Tongue (tissue), 2 donors: ENCODE data around the gene TPCN2. TPM values are rescaled to one million over a fixed set of nuclear protein-coding genes. Genes with fewer than 3 reads are reported as not detected.

ENCODE experiments used
- DNase-seq: peaks from one replicate; pipeline ENCODE4 v3.0.0-alpha.2; 2015
- total RNA-seq: library from RNA; depleted of rRNA; stranded (reverse); fragments of >200 nt; gene quantifications from one replicate; pipeline ENCODE4 v1.2.3, GENCODE V29; 2014

TPCN2 gene
- total RNA-seq, 1 donor from 2014 or later, result 11.5 TPM

DNA sequence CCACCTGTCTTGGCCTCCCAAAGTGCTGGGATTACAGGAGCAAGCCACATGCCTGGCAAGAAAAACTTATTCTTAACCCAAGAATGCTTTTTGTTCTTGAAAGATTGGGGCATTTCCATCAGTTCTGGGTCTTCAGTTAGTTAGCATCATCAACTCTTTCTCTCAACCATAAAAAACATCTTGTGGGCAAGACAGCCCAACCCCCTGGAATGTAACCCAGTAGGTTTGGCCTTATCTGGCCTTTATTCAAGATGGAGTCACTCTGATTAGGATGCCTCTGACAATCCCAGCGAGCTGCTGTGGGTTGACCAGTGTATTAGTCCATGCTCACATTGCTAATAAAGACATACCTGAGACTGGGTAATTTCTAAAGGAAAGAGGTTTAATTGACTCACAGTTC, 9.2 kb upstream of the TPCN2 start:
- no peak for DNase-seq

DNA sequence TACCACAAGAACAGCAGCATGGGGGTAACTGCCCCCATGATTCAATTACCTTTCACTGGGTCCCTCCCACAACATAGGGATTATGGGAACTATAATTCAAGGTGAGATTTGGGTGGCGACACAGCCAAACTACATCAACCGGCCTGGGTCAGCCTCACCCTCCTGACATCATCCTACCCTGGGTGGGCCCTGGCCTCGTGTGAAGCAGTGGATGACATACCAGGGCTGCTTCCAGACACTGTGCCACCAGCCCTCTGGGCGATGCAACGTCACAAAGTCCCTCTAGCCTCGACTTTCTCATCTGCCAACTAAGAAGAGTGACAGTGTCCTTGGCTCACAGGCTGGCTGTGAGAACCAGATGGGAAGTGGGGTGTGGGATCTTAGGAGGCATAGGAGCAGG, 8.7 kb upstream of the TPCN2 start:
- DNase-seq, result no peak

DNA sequence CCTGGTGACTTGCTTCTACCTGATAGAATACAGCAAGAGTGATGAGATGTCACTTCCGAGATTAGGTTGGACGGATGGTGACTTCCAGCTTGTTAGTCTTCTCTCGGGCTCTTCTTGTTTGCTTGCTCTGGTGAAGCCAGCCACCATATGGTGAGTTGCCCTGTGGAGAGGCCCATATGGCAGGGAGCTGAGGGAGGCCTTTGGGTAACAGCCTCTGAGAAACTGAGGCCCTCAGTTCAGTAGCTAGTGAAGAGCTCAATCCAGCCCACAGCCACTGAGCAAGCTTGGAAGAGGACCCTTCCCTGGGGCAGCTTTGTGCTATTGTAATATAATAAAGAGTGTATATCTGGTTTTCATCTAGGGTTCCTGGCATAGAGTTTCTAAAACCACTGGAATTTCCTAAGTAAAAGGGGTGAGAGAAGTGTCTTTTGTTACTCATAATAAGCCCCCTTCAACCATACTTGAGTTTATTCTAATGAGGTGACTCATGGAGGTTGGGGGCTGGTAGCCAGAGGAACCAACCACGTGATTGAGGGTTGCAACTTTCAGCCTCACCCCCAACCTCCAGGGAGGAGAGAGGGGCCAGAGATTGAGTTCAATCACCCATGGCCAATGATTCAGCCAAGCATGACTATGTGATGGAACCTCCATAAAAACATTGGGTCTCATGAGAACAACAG, 8.0 kb upstream of the TPCN2 start:
- DNase-seq, result no peak

DNA sequence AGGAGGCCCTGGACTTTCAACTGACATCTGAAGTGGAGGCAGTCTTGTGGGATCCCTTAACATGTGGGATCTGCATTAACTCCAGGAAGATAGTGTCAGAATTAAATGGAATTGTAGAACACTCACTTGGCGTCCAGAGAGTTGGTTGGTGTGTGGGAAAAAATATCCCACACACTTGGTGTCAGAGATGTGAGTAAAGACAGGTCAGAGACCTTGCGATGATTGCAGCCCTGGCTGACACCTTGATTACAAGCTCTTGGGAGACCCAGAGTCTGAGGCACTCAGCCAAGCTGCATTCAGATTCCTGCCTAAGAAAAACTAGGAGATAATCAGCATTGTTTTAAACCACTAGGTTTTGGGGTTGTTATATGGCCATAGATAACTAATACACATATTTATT, 7.2 kb upstream of the TPCN2 start:
- DNase-seq, result peak; percentile 37

DNA sequence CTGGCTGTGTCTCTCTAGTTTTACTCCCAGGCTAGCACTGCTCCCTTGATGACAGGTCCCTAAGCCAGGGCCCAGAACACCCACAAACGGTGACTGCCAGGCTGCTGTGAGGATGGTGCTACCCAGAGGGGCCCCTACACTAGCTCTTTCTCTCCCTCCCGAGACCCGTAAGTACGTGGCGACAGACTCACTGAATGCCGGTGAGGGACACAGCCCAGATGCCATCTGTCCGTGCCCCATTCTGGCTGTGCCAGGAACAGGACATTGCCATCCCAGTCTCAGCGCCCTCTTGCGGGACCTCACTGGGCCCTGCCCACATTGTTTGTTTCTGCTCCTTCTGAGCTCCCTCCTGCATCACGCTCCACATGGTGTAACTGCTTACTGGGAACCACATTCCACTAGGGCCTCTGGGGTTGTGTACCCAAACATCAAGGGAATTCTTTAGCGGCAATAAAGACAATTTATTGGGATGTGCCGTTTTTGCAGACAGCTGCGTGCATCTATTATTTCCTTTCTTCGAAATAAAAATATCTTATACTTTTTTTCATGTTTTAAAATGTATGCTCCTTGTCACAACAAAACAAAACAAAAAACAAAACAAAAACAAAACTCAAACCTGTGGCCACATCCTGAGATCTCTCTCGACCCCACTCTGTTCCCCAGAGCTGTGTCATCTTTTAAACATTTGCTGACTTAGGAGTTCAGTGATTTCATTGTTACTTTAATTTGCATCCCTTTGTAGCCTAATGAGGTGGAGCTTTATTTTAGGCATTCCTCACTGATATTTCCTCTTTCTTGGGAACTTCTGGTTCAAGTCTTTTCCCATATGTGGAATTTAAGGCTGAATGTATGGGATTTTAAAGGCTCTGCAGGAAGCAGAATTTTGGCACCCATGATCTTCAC, 4.4 kb upstream of the TPCN2 start:
- peak; percentile 86 for DNase-seq

DNA sequence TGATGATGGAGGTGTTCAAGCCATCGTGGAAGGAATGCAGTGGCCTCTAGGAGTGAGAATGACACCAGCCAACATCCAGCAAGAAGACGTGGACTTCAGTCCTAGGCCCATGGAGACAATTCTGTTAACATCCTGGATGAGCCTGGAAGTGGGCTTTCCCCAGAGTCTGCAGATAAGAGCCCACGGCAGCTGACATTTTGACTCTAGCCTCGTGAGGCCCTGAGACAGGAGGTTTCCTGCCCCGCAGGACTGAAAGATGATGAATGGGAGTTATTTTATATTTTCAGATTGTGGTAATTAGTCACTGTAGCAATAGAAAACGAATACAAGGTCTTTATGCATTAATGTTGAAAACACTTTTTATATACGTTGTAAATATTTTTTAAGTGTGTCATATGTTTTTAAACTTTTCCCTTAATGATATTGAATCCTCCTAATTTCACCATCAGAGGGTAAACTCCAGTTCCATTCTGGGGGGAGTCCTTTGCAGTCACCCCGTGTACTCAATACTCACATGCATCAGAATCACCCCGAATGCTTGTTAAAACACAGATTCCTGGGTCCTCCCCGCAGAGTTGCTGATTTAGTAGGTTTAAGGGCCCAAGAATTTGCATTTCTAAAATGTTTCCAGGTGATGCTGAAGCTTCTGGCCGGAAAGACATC, 570 bp upstream of the TPCN2 start:
- DNase-seq, result no peak

DNA sequence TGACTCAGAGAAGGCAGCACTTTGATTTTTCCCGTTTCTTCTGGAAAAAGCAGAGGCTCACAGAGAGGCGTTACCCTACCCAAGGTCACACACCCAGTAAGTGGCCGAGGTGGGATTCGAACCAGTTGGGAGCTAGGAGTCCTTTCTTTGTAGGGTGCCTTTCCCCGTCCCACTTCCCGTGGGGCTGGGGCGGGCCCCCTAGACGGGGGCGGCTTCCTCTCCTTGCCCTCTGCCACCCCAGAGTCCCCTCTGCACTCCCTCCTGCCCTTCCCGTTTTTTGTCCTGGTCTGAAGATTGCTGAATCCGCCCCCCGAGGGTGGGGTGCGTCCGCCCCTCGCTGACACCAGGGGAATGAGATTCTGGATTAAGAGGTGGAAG, 747 bp downstream of the TPCN2 start:
- DNase-seq, result no peak

DNA sequence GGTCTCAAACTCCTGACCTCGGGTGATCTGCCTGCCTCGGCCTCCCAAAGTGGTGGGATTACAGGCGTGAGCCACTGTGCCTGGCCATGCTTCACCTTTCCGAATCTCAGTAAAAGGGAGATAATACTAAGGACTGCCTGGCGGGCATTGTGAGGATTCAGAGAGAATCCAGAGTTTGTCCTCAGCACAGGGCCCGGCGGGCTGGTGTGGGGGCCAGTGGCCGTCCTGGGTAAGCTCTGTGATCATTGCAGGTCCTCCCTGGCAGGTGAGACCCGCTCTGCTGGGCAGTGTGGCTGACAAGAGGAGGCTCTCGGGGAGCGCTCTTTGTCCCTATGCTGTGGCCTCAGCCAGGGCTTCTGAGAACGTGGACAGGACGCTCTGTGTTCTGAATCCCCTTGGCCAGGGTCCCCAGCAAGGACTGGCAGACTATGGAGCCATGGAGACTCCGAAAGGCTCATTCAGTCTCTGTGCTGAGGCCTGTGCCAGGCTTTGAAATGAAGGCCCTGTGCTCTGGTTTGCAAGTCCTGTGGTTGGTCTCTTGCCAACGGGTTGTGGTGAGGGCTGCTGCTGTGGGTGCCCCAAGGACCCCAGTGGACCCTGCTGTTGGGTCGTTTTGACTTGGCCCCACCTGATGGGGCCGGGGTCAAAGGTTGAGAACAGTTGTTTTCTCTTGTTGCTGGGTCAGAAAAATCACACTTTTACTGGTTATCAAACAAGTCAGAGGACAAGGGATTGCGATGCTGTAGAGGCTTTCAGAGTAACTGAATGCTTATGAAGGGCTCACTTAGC, 2.1 kb downstream of the TPCN2 start:
- no peak for DNase-seq

DNA sequence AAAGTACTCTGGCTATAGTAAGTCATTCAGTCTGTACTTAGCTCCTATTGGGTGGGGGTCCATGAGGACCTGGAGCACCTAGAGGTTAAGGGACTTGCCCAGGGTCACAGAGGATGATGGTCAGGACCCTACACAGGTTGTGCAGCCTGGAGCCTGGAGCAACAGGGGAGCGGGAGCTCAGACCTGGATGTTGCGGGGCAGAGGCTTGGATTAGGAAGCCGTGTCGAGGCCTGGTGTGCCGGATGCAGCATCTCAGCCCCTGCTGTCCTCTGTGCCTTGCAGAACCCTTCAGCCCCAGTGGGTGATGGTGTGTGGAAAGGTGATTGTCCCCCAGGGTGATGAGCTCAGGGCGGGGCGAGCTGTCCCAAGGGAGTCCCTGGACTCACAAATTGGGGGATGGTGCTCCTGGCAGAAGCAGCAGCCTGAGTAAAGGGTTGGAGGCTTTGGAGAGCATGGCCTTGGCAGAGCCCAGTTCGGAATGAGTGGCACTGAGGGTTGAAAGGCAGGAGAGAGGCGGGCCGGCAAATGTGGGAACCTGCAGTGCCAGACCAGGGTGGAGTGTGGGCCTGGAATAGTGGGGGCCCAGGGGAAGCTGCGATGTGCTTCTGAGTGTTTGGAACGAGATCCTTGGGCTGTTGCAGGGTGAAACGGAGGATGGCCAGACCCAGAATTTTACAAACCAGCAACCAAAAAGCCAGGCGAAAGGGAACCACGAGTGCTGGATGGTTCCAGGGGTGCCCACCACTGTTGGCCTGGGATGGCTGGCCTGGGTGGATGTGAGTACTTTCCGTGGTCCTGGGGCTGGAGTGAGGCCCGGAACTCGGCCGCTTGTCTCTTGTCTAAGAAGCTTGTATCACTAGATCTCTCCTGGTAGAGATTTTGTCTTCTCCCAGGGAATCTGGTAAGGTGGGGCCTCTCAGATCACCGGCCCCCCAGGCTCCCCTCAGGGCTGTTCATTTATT, 2.9 kb downstream of the TPCN2 start:
- DNase-seq, result no peak

DNA sequence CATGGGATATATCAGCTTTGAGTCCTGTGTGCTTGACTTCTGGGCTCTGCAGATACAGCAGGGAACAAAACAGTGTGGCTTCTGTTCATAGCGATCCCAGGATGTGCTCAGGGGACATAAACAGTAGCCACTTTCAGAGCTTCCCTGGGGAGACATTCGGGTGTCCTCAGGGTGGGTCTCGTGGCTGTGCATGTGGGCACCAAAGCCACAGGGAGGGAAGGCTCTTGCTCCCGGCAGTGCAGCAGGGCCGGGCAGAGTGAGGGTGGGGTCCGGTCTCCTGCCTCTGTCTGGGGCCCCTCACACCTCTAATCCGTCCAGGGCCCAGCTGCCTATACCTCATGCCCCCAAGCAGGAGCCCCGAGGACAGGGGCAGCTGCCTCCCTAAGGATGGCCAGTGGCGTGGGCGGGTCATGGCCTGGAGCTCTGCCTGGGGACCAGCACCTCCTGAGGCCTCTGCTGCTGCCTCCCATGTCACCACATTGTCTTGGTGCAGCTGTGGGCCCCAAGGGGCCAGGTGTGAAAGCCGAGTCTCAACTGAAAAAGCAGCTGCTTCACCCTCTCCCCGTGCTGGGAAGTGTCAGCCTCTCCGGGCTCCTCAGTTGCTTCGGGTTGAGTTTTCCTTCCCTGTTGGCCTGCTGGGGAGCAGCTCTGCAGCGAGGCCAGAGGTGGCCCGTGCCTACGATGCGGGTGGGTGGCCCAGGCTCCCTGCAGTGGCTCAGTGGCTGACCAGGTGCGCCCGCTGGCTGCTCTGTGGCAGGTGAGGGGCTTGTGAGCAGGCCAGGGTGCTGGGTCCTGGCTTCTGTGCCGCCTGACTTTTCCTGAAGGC, 3.8 kb downstream of the TPCN2 start:
- DNase-seq, result no peak

DNA sequence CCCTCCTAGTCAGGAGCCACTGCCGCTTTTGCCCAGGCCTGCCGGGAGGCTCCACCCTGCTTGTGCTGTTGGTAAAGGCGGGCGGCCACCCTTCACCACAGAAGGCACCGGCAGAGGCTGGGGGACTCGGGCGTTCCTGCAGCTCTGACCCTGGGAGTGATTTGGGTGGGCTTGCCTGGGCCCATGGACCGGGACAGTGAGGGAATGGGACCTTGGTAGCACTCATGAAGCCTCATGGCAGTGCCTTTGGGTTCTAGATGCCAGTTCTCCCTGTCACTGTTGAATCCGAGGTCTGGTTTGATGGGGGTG, 4.4 kb downstream of the TPCN2 start:
- no peak for DNase-seq

DNA sequence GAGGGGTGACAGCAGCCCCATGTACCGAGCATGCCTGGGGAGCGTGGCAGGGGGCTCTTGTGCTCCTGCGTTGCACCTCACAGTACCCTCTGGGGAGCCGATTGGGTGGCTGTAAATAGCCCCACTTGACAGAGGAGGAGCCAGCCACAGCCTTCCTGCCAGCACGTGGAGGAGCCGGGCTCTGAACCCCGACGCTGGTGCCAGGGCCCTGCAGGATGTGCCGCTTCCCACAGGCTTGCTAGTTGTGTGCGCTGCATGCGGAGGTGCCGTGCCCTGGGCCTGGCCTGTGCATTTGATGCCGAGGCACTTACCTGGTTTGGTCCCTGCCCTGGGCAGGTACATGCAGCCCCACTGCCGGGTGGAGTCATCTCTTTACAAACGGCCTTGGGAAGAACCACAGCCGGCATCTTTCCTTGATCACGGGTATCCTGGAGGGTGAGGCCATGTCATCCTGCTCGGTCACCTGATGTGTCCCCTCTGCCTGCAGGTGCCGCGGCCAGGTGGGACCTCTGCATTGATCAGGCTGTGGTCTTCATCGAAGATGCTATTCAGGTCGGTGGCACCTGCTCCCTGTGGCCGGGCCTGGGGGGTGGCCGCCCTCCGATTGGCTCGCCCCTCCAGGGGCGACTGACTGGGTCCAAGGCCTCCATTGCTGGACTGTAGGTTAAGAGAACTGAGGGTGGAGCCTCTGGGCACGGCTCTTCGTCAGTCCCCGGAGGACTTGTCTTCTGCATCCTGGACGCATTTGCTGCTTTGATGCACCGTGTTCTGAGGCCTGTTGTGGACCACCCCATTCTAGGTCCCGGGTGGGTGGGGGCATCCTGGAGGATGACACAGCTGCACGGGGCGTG, 5.0 kb downstream of the TPCN2 start:
- no peak for DNase-seq

DNA sequence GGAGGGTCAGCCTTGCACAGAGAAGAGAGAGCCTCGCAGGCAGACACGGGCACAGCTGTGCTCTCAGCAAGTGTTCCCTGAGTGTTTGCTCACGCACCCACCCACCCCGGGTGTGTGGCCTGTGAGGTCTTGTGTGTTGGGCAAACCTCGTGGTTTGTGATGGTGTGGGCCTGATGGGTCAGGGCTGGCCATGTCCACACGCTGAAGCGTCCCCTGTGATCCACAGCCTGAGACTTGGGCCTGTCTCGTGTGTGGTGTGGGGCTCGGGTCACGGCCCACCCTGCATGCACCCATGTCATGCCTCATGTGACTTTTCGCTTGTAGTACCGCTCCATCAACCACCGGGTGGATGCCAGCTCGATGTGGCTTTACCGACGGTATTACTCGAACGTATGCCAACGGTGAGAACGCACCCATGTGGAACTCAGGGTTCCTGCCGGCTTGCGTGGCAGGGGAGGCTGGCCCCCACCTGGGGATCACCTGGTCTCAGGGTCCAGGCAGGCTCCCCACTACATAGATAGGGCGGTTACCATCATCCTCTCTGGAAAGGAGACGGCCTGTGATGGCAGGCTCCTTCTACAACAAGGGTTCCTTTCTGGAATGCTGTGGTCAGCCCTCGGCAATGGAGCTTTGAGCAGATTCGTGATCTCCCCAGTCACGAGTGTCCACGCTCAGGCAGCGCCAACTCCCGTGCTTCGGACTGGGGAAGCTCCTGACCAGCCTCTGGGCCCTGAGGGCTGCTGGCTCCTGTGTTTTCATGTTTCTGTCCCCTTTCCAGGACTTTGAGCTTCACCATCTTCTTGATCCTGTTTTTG, 5.9 kb downstream of the TPCN2 start:
- no peak for DNase-seq

DNA sequence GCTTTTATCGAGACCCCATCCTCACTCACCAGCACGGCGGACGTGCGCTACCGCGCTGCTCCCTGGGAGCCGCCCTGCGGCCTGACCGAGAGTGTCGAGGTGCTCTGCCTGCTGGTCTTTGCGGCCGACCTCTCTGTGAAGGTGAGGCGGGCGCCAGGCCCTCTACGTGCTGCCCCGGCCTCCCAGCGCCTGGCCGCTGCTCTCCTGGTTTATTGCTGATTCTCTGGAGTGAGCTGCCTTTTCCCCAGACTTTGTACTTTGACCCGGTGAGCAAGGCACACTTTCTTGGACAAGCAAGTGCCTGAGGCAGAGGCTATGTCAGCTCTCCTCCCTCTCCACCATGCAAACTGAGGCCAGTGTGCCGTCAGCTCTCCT, 6.5 kb downstream of the TPCN2 start:
- DNase-seq, result no peak

DNA sequence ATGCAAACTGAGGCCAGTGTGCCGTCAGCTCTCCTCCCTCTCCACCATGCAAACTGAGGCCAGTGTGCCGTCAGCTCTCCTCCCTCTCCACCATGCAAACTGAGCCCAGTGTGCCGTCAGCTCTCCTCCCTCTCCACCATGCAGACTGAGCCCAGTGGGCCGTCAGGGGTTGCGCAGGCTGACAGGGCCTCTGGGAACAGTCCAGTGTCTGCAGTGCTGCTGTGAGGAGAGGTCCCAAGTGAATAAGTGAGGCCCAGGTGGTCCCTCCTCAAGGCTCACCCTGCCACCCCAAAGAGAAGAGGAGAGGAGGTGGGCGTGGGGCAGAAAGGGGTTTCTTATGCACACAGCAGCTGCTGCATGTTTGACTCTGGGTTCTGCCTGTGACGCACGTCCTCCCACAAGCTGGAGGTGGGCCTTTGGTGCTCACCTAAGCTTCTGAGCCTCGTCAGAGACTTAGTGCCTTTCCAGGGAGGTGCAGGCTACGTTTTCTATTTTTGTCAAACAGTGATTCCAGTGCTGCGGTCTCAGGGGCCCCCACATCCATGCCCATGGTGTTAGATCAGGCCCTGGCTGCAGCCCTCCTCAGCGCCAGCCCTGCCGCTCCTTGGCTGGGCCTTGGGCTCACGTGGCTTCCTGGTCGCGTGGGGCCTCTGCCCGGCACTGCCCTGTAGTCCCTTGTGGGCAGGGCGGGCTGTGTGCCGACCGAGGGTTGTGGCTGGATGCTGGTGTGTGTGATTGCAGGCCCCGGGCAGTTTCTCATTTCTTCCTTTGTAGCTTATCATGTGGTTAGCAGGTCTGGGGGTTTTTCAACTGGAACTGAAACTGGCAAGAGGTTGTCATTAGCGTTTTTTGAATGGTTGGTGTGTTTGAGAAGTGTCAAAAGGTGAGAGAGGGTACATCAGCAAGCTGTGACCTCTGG, 7.1 kb downstream of the TPCN2 start:
- DNase-seq, result no peak

DNA sequence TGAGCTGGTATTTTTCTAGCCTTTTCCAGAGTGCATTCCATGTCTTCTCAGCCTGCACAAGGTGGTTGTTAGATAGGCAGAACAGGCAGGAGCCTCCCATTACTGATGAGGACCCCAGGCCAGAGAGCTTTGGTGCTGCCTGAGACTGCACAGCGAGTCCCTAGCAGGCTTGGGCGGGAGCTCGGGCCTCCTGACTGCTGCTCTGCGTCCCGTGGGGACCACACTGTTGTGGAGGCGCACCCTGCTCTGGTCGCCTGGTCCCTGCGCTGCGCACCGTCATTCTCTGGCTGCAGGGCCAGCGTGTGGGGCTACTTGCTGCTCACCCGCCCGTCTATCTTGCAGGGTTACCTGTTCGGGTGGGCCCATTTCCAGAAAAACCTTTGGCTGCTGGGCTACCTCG, 8.5 kb downstream of the TPCN2 start:
- DNase-seq, result no peak

DNA sequence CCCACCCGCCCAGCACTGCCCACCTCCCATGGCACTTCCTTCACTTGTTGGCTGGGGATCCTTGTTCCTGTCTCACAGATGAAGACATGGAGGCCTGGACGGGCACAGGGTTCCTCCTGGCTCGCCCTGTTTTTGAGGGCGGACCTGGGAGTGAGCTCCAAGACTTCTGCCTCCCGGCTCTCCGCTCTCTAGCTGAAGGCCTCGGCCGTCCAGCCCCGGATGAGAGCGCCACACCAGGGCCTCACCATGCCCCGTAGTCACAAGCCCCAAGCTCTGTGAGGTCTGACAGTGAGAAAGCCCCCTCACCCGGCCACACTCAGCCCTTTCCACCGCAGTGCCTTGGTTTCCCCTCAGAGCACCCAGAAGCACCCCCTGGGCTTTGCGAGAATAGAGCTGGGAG, 9.1 kb downstream of the TPCN2 start:
- no peak for DNase-seq
